HEK293T (cell line): ENCODE results near the gene LPGAT1.

ENCODE experiments used
- CTCF ChIA-PET: fragments of 350-600 bp; formaldehyde crosslinking; extraction: SDS; loops from one replicate; lab custom pipeline; 2021; ENCODE audit warnings: antibody characterized with exemption, inconsistent platforms; lab: Yijun Ruan, JAX
- POLR2A ChIA-PET: fragments of 350-600 bp; formaldehyde crosslinking; extraction: SDS; loops from one replicate; lab custom pipeline; 2020; ENCODE audit warnings: antibody characterized with exemption, inconsistent platforms; lab: Yijun Ruan, JAX
- DNase-seq: peaks from one replicate; pipeline ENCODE4 v3.0.0; 2012; ENCODE audit warnings: mixed read lengths; ENCODE audit errors: extremely low spot score
- ARNT ChIP-seq: fragments of 450-650 bp; IDR thresholded peaks from 2 replicates; pipeline ENCODE4 v1.6.1; 2017; ENCODE audit warnings: mild to moderate bottlenecking
- BHLHE40 ChIP-seq: fragments of 450-650 bp; IDR thresholded peaks from 2 replicates; pipeline ENCODE4 v1.6.1; 2016; ENCODE audit warnings: mild to moderate bottlenecking, moderate library complexity, borderline replicate concordance
- CTBP1 ChIP-seq: fragments of 450-650 bp; IDR thresholded peaks from 2 replicates; pipeline ENCODE4 v1.6.1; 2016; ENCODE audit warnings: borderline replicate concordance
- ELF4 ChIP-seq: fragments of 450-650 bp; IDR thresholded peaks from 2 replicates; pipeline ENCODE4 v1.6.1; 2017; ENCODE audit warnings: antibody characterized with exemption
- FOXA1 ChIP-seq: fragments of 450-650 bp; IDR thresholded peaks from 2 replicates; pipeline ENCODE4 v1.6.1; 2016; ENCODE audit warnings: mild to moderate bottlenecking
- FOXK2 ChIP-seq: fragments of 450-650 bp; IDR thresholded peaks from 2 replicates; pipeline ENCODE4 v1.6.1; 2016; ENCODE audit warnings: mild to moderate bottlenecking
- FOXM1 ChIP-seq: fragments of 450-650 bp; IDR thresholded peaks from 2 replicates; pipeline ENCODE4 v1.6.1; 2017; ENCODE audit warnings: mild to moderate bottlenecking, borderline replicate concordance
- HDGF ChIP-seq: fragments of 450-650 bp; IDR thresholded peaks from 2 replicates; pipeline ENCODE4 v1.6.1; 2017; ENCODE audit warnings: antibody characterized with exemption, borderline replicate concordance
- L3MBTL2 ChIP-seq: fragments of 450-650 bp; conservative IDR thresholded peaks from 2 replicates; pipeline ENCODE4 v1.6.1; 2016; ENCODE audit warnings: mild to moderate bottlenecking
- LEF1 ChIP-seq: fragments of 450-650 bp; IDR thresholded peaks from 2 replicates; pipeline ENCODE4 v1.6.1; 2017; ENCODE audit warnings: mild to moderate bottlenecking, borderline replicate concordance
- NFRKB ChIP-seq: fragments of 450-650 bp; IDR thresholded peaks from 2 replicates; pipeline ENCODE4 v1.6.1; 2016; ENCODE audit warnings: mild to moderate bottlenecking, moderate library complexity
- SP1 ChIP-seq: fragments of 450-650 bp; IDR thresholded peaks from 2 replicates; pipeline ENCODE4 v1.6.1; 2017
- SUZ12 ChIP-seq: fragments of 450-650 bp; IDR thresholded peaks from 2 replicates; pipeline ENCODE4 v1.6.1; 2016; ENCODE audit warnings: mild to moderate bottlenecking
- TARDBP ChIP-seq: fragments of 450-650 bp; IDR thresholded peaks from 2 replicates; pipeline ENCODE4 v1.6.1; 2016
- ZNF384 ChIP-seq: fragments of 450-650 bp; IDR thresholded peaks from 2 replicates; pipeline ENCODE4 v1.6.1; 2016
- TF ChIP-seq, protein P1 (sequence below): fragments of 450-650 bp; IDR thresholded peaks from 2 replicates; pipeline ENCODE4 v1.6.1; 2016

The LPGAT1 gene

DNA sequence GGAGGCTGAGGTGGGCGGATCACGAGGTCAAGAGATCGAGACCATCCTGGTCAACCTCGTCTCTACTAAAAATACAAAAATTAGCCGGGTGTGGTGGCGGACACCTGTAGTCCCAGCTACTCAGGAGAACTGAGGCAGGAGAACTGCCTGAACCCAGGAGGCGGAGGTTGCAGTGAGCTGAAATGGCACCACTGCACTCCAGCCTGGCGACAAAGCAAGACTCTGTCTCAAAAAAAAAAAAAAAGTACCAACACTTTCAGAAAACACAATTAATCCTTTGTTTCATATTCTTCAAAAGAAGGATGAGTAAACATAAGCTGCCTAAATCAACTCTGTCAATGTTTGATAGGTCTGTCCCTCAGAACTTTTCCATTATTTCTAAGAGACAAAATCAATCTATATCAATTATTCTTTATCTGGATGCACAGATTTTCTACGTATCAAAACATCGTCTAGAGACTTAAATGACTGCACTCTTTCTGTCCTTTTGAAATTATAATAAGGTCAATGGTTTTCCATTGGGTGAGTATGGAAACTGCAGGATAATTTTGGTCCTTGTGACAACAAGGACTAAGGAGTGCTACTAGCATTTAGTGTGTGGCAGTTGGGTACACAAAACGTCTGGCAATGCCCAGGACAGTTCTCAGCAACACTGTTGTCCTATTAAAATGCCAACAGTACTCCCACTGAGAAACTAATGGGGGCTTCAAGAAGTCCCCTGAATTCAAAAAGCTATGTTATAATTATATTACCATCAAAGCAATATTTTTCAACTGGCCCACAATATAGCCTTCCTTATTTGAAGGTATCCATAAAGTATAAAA, 40.7 kb downstream of the LPGAT1 start:
- POLR2A ChIA-PET: no interaction called here
- DNase-seq: no peak
- no peak for TF ChIP-seq CTBP1
- TF ChIP-seq SUZ12: no peak
- TF ChIP-seq BHLHE40: no peak
- TF ChIP-seq SP1: no peak
- CTCF ChIA-PET: no interaction called here

GRCh38 chr1:211788626-211789025, 41.9 kb downstream of the LPGAT1 start:
- ChIA-PET CTCF (no interaction called here), POLR2A (no interaction called here)
- TF ChIP-seq, protein P1, sequence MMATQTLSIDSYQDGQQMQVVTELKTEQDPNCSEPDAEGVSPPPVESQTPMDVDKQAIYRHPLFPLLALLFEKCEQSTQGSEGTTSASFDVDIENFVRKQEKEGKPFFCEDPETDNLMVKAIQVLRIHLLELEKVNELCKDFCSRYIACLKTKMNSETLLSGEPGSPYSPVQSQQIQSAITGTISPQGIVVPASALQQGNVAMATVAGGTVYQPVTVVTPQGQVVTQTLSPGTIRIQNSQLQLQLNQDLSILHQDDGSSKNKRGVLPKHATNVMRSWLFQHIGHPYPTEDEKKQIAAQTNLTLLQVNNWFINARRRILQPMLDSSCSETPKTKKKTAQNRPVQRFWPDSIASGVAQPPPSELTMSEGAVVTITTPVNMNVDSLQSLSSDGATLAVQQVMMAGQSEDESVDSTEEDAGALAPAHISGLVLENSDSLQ: no peak
- TF ChIP-seq NFRKB (no peak), SUZ12 (no peak), HDGF (no peak), SP1 (no peak), L3MBTL2 (no peak), BHLHE40 (no peak), FOXA1 (no peak), FOXM1 (no peak), FOXK2 (no peak)
- DNase-seq: no peak

- TF ChIP-seq ELF4 (no peak), L3MBTL2 (no peak), ZNF384 (no peak), NFRKB (no peak), SP1 (no peak), HDGF (no peak), LEF1 (no peak), FOXK2 (no peak), BHLHE40 (no peak), CTBP1 (no peak), SUZ12 (no peak), FOXM1 (no peak), ARNT (no peak), TARDBP (no peak), FOXA1 (no peak)
- TF ChIP-seq, protein P1: no peak
- ChIA-PET POLR2A (no interaction called here), CTCF (no interaction called here)
- DNase-seq: no peak
Observed at GRCh38 chr1:211783897-211784296, 46.7 kb downstream of the LPGAT1 start.

DNA sequence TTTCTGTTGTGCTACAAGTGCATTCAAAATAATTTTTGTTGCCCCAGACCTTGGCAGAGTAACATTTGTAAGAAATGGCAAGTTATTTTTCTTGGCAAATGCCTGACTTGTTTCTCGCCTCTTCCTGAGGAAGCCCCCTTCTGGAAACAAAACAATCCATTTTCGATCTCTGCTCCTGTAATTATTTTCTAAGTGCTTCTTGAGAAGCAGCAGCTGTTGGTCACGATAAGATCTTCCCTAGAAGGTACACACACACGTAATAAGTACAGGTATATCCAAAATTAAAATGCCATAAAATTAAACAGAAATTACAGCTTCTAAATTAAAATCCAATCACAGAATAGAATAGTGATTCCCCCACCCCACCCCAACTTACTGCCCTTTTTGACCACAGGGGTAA, 47.3 kb downstream of the LPGAT1 start:
- ChIA-PET CTCF (no interaction called here), POLR2A (no interaction called here)
- no peak for DNase-seq
- TF ChIP-seq LEF1 (no peak), L3MBTL2 (no peak), TARDBP (no peak), FOXM1 (no peak), SUZ12 (no peak), FOXA1 (no peak), ELF4 (no peak), NFRKB (no peak), FOXK2 (no peak)
- TF ChIP-seq, protein P1: no peak

DNA sequence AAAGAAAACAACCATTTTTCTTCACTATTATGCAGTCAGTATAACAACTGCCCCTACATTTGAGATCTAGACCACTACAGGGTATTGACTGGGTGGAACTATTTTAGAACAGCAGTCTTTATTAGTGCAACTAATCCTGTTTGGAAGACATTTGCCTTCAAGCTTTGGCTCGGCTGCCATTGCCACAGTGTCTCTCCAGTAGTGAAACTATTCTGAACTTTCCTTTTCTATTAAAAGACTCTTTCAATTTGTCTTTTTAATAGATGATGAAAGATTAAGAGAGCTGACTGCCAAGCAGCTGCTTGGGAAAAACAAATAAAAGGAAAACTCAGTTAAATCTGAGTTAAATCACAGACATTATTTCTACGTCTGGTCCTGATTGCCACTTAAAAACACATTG, 49.3 kb downstream of the LPGAT1 start:
- TF ChIP-seq HDGF (no peak), SUZ12 (no peak), NFRKB (no peak), FOXA1 (no peak), LEF1 (no peak), BHLHE40 (no peak), ELF4 (no peak), FOXK2 (no peak), ZNF384 (no peak), SP1 (no peak), FOXM1 (no peak), CTBP1 (no peak), TARDBP (no peak), ARNT (no peak)
- ChIA-PET POLR2A (no interaction called here), CTCF (interaction anchor here (1.1 kb wide), 1 partner anchor 83 kb away, joined by 4 read pairs; no protein-coding TSS in a partner anchor)
- no peak for DNase-seq

DNA sequence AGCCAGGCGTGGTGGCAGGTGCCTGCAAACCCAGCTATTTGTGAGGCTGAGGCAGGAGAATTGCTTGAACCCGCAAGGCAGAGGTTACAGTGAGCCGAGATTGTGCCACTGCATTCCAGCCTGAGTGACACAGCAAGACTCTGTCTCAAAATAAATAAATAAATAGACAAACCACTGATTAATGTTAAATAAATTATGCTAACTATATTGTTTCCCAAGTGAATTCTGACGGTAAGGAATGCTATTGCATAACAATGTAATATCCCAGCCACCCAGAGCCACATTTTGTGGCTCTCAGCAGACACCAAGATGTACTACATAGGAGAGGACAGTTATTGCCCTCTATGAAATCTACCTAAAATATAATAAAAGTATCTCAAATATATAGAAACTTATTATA, 55.4 kb downstream of the LPGAT1 start:
- CTCF ChIA-PET: no interaction called here
- POLR2A ChIA-PET: no interaction called here
- TF ChIP-seq FOXK2 (no peak), TARDBP (no peak), L3MBTL2 (no peak)
- TF ChIP-seq, protein P1: no peak
- no peak for DNase-seq
